Effector memory CD4-positive, alpha-beta T cell (primary cell): ENCODE measurements around the gene YIPF7.
A peak's percentile ranks its signal among the peaks of the same experiment; 100 is the strongest.

Experiments
- DNase-seq, 3 donors: peaks; one replicate each; pipeline ENCODE4 v3.0.0-alpha.2; 2020
- H3K27ac ChIP-seq: 2 replicates; pipeline ENCODE4 v1.7.0; 2013; ENCODE audit warnings: mild to moderate bottlenecking, low read length, moderate library complexity; ENCODE audit not compliant: insufficient read depth, poor library complexity, severe bottlenecking
- H3K27me3 ChIP-seq: replicated peaks from 2 replicates; pipeline ENCODE4 v1.7.0; 2013; ENCODE audit warnings: mild to moderate bottlenecking, low read length; ENCODE audit not compliant: insufficient read depth, control insufficient read depth, poor library complexity, severe bottlenecking
- H3K36me3 ChIP-seq: 2 replicates; pipeline ENCODE4 v1.7.0; 2013; ENCODE audit warnings: mild to moderate bottlenecking, low read length, moderate library complexity; ENCODE audit not compliant: control insufficient read depth, insufficient read depth
- H3K4me1 ChIP-seq: 2 replicates; pipeline ENCODE4 v1.7.0; 2013; ENCODE audit warnings: low read length, mild to moderate bottlenecking; ENCODE audit not compliant: control insufficient read depth, insufficient read depth, poor library complexity, severe bottlenecking
- H3K4me3 ChIP-seq: 2 replicates; pipeline ENCODE4 v1.7.0; 2013; ENCODE audit warnings: low read length, low read depth, mild to moderate bottlenecking; ENCODE audit not compliant: insufficient read depth, poor library complexity, severe bottlenecking
- H3K9me3 ChIP-seq: 2 replicates; pipeline ENCODE4 v1.7.0; 2013; ENCODE audit warnings: mild to moderate bottlenecking, low read length, moderate library complexity; ENCODE audit not compliant: control insufficient read depth

YIPF7 gene

DNA sequence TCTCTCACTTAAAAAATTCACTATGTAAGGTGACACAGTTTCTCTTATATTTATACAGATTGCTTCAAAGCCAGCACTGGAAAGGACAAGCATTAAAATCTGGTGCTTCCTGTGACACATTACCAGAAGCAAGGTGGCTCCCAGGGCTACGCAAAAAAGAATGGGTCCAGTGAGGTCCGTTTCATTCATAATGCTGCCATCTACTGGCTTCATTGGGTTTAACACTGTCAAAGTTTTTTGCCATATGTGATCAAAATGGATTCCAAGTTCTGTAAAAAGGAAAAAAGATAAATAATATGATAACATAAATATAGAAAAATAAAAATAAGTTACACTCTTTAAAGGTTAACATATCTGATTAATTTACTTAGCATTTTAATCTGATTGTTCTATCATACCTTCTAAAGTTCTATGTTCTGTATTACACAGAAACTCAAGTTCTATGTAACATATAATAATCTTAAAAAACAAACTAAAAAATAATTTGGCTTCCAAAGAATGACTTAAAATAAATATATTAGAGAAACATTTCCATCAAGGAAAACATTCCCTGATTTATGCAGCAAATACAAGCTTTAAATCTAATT is 22.1 kb downstream of the YIPF7 start:
- Histone ChIP-seq H3K27ac (no peak overlapping the region), H3K27me3 (no peaks in the 10 kb centered on the region), H3K4me3 (no peak overlapping the region), H3K9me3 (no peaks in the 10 kb centered on the region), H3K4me1 (no peaks in the 10 kb centered on the region), H3K36me3 (no peaks in the 10 kb centered on the region)
- peak in 1 of 3 donors; percentile 7 for DNase-seq

DNA sequence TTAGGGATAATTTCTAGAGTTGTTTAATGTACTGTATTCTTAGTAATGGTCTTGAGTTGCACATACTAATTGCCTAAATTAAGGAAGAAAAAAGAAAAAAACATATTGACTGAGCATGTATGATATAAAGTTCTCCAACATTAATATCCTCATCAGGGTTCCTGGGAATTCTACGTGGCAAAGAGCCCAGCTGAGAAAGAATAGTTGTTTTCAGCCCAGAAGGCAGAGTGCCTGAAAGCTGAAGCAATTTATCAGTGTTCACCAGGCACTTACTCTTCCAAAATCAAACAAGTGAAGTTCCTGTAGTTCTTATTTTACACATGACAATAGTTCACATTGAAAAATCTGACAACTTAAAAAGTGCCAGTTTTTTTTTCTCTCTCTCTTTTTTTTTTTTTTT is 27.7 kb downstream of the YIPF7 start:
- Histone ChIP-seq H3K27ac (no peak overlapping the region), H3K4me1 (no peaks in the 10 kb centered on the region), H3K9me3 (no peaks in the 10 kb centered on the region), H3K4me3 (no peak overlapping the region), H3K27me3 (no peaks in the 10 kb centered on the region), H3K36me3 (no peaks in the 10 kb centered on the region)
- DNase-seq = no peak

DNA sequence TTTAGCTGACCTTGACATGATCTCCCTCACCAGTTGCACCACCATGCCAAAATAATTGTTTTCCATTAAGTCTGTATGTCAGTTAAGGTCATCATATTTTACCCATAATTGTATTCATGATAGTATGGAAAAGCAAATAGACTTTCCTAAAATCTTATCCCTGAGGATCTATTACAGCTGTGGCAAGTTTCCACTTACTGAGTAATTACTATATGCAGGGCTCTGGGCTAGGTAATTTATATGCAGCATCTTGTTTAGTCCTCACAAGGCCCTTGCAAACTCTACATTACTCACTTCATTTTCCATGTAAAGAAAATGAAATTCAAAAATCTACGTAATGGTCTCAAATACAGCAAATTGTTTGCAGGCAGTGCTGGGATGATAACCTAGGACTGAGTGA is 34.8 kb downstream of the YIPF7 start:
- no peaks in the 10 kb centered on the region for H3K36me3 ChIP-seq
- H3K27me3 ChIP-seq = no peaks in the 10 kb centered on the region
- H3K4me3 ChIP-seq = no peak overlapping the region
- DNase-seq = no peak
- no peak overlapping the region for H3K27ac ChIP-seq
- no peaks in the 10 kb centered on the region for H3K9me3 ChIP-seq
- no peaks in the 10 kb centered on the region for H3K4me1 ChIP-seq

- no peaks in the 10 kb centered on the region for H3K9me3 ChIP-seq
- no peak overlapping the region for H3K27ac ChIP-seq
- H3K27me3 ChIP-seq = no peaks in the 10 kb centered on the region
- no peaks in the 10 kb centered on the region for H3K36me3 ChIP-seq
- no peak for DNase-seq
- no peaks in the 10 kb centered on the region for H3K4me1 ChIP-seq
- H3K4me3 ChIP-seq = no peak overlapping the region
These were observed 68.0 kb downstream of the YIPF7 start for GRCh38 chr4:44583393-44583792.

GRCh38 chr4:44580231-44580630 is 71.2 kb downstream of the YIPF7 start:
- Histone ChIP-seq H3K27me3 (no peaks in the 10 kb centered on the region), H3K27ac (no peak overlapping the region), H3K4me1 (no peaks in the 10 kb centered on the region), H3K9me3 (no peaks in the 10 kb centered on the region), H3K4me3 (no peak overlapping the region), H3K36me3 (no peaks in the 10 kb centered on the region)
- no peak for DNase-seq

- Histone ChIP-seq H3K4me1 (no peaks in the 10 kb centered on the region), H3K9me3 (no peaks in the 10 kb centered on the region), H3K36me3 (no peaks in the 10 kb centered on the region), H3K4me3 (no peak overlapping the region), H3K27me3 (no peaks in the 10 kb centered on the region), H3K27ac (no peak overlapping the region)
- no peak for DNase-seq
These were observed 72.5 kb downstream of the YIPF7 start for GRCh38 chr4:44578954-44579353.
